Fibroblast of the aortic adventitia (primary cell): Measurements from ENCODE around the gene ANKRD6. TPM values are rescaled to one million over a fixed set of nuclear protein-coding genes. Genes with fewer than 3 reads are reported as not detected.

Source experiments
- DNase-seq: peaks from one replicate; pipeline ENCODE4 v3.0.0-alpha.2; 2010; ENCODE audit warnings: low read depth
- H3K4me3 ChIP-seq: 2 replicates; pipeline ENCODE4 v1.5.1; 2011; ENCODE audit warnings: low read depth, mild to moderate bottlenecking, control low read depth, low read length, moderate library complexity
- CTCF ChIP-seq: IDR thresholded peaks from 2 replicates; pipeline ENCODE4 v1.5.1; 2011; ENCODE audit warnings: mild to moderate bottlenecking, low read length, control low read depth, inconsistent platforms; ENCODE audit not compliant: insufficient read depth
- small RNA-seq: library from RNA; depleted of rRNA; stranded (forward); fragments of <200 nt; gene quantifications from one replicate; pipeline ENCODE3, GENCODE V24; 2012
- total RNA-seq: library from RNA; depleted of rRNA; stranded (reverse); fragments of >200 nt; gene quantifications from 2 replicates; pipeline ENCODE4 v1.2.3, GENCODE V29; 2012; ENCODE audit warnings: low replicate concordance

ANKRD6 gene
- total RNA-seq, 1 donor: 14.6 TPM

GRCh38 chr6:89682991-89683390, 250.0 kb downstream of the ANKRD6 start:
- no peak overlapping the region for H3K4me3 ChIP-seq
- no peak for TF ChIP-seq CTCF
- no peak for DNase-seq

Small RNA genes lying within 50 kb of the gene (small RNA-seq; reads per million reads assigned to genes)
- not detected for gene RN7SL11P

Other genes with a start within 250 kb of the ANKRD6 start
- not detected in 2 replicates for gene GABRR1, start 215.8 kb upstream of the ANKRD6 start, total RNA-seq
- 0.09 TPM in 1 of 2 replicates, not detected in the other for gene GABRR2, start 117.9 kb upstream of the ANKRD6 start, total RNA-seq
- 23.1 and 50.9 TPM in 2 replicates for gene UBE2J1, start 80.4 kb upstream of the ANKRD6 start, total RNA-seq
- gene RRAGD, start 20.9 kb upstream of the ANKRD6 start, total RNA-seq: 1.4 and 15.1 TPM in 2 replicates
- gene LYRM2, start 205.6 kb downstream of the ANKRD6 start, total RNA-seq: 19.6 and 35.5 TPM in 2 replicates